Renal cortical epithelial cell (primary cell): ENCODE results near the gene BAZ1A. TPM values are rescaled to one million over a fixed set of nuclear protein-coding genes. Genes with fewer than 3 reads are reported as not detected.
A peak's percentile ranks its signal among the peaks of the same experiment; 100 is the strongest.

ENCODE experiments used
- DNase-seq: peaks from one replicate; pipeline ENCODE4 v3.0.0-alpha.2; 2011; ENCODE audit warnings: low read depth
- total RNA-seq: library from RNA; depleted of rRNA; stranded (reverse); fragments of >200 nt; gene quantifications from 2 replicates; pipeline ENCODE4 v1.2.3, GENCODE V29; 2014

BAZ1A gene, protein sequence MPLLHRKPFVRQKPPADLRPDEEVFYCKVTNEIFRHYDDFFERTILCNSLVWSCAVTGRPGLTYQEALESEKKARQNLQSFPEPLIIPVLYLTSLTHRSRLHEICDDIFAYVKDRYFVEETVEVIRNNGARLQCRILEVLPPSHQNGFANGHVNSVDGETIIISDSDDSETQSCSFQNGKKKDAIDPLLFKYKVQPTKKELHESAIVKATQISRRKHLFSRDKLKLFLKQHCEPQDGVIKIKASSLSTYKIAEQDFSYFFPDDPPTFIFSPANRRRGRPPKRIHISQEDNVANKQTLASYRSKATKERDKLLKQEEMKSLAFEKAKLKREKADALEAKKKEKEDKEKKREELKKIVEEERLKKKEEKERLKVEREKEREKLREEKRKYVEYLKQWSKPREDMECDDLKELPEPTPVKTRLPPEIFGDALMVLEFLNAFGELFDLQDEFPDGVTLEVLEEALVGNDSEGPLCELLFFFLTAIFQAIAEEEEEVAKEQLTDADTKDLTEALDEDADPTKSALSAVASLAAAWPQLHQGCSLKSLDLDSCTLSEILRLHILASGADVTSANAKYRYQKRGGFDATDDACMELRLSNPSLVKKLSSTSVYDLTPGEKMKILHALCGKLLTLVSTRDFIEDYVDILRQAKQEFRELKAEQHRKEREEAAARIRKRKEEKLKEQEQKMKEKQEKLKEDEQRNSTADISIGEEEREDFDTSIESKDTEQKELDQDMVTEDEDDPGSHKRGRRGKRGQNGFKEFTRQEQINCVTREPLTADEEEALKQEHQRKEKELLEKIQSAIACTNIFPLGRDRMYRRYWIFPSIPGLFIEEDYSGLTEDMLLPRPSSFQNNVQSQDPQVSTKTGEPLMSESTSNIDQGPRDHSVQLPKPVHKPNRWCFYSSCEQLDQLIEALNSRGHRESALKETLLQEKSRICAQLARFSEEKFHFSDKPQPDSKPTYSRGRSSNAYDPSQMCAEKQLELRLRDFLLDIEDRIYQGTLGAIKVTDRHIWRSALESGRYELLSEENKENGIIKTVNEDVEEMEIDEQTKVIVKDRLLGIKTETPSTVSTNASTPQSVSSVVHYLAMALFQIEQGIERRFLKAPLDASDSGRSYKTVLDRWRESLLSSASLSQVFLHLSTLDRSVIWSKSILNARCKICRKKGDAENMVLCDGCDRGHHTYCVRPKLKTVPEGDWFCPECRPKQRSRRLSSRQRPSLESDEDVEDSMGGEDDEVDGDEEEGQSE (N-terminal part only)
- total RNA-seq = 48.6 and 68.4 TPM in 2 replicates

DNA sequence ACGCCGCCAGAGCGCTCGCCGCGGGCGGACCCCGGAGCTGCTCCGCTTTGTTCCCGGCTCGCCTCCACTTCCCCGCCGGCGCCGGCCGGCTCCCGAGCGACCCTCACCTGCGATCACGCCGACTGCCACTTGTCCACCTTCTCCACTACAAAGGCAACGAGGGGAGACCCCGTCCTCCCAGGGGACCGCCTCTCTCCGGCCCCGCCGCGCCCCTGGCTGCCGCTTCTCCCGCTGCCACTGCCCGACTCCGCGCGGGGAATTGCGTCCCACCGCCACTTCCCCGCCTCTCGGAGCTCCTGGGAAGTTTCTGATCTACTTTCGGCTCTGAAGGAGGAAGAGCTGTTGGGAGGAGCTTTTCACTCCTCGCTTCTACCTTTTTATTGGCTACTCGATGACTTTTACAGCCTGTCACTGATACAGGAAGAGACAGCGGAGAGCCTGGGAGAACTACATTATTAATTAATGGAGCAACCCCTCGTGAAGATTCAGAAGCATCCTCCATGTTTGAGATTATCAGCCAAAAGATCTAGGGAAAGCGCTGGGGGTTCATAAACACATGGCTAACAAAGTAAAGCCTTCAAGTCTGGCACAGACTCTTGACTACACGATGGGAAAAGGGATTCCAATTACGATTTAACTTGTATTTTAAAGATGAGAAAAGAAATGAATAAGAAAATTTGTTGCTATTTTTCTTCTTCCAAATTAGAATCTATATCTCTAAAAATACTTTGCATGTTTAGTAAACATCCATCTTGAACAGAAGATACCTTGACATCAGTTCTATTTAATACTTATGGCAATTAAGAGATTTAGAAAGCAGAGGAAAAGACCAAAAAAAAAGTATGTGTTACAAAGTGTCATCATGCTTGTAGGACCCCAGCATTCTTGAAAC is at the start of gene BAZ1A:
TSS of gene BAZ1A (minus strand) at position 330 of the 892 bp plus-strand sequence. CDS start 756 bp downstream, outside the sequence.
- peak; percentile 91 for DNase-seq

DNA sequence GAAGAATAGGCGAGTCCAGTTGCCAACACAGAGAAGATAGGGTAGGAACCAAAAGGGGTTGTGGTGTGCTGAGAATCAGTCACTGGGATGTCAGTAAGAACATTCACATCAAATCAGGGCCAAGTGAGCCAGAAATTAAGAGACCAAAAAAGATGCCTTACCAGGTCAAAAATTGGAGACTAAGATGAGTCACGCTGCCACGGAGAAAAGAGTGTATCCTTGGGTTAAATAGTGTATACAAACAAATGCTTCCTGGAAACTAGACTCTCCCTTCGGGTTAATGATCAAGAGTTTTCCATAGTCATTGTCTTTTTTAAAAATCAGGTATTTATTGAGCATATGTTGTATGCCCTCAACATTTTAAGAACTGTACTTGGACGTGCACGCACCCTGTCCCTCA is 45.2 kb upstream of the BAZ1A start:
- peak; percentile 6 for DNase-seq

DNA sequence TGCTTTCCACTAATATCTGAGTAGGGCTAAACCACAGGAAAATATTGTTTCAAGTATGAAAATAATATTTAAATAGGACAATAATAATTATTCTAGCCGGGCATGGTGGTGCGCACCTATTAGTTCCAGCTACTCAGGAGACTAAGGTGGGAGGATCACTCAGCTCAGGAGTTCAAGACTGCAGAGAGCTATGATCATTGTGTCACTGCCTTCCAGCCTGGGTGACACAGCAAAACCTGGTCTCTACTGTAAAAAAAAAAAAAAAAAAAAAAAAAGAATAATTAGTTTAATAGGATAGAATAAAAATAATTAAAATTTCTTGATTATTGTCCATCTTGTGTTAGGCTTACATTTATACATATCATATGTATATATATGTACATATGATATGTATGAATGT is 38.5 kb upstream of the BAZ1A start:
- DNase-seq = no peak

DNA sequence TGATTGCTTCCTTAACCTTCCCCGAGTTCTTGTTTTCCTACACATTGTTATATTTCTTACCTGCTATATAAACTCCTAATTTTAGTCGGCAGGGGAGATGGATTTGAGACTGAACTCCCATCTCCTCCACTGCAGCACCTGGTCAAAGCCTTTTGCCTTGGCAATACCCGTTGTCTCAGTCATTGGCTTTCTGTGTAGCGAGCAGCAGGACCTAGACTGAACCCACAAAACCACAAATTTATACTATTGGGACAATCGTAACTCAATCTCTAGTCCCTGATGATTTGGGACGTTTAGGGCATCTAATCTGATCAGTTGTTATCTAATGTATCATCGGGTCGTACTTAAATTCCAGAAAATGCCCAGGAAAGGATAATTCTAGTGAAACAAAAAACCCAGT is 37.8 kb upstream of the BAZ1A start:
- no peak for DNase-seq

DNA sequence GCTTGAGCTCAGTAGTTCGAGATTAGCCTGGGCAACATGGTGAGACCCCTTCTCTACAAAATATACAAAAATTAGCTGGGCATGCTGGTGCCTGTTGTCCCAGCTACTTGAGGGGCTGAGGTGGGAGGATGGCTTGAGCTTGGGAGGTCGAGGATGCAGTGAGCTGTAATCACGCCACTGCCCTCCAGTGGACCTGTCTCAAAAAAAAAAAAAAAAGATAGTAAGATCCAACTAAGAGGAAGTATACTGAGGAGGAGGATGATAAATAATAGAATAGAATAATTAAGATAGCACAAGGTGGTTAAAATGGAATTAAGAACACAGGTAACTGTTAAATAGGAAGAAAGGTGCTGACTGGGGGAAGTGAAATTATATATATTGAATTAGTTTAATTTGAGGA is 37.0 kb upstream of the BAZ1A start:
- no peak for DNase-seq

DNA sequence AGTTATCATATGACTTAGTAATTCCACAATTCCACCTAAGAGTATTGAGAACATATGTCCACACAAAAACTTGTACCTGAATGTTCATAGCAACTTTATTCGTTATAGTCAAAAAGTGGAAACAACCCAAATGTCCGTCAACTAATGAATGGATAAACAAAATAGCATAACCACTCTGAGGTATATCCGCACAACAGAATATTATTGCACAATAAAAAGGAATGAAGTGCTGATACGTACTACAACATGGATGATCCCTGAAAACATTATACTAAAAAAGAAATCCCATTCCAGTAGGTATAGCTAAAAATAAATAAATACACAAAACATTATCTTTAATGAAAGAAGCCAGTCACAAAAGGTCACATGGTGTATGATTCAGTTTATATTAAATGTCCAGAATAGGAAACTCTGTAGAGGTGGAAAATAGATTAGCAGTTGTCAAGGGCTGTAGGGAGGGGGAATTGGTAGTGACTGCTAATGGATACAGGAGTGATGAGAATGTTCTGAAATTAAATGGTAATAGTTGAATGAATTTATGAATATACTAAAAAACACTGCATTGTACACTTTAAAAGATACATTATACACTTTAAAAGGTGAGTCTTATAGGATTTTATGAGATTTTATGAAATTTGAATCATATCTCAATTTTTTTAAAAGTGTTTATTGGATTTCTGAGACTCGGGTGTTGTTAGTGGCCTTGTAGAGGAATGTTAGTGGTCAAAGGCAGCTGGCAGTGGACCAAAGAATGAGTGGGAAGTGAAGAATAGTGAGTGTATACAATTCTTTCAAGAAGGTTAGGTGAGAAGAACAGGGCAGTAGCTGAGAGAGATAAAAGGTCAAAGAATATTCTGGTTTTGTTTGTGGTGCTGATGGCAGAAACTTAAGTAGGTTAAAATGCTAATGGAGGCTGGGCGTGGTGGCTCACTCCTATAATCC is 36.3 kb upstream of the BAZ1A start:
- DNase-seq = peak; percentile 54

DNA sequence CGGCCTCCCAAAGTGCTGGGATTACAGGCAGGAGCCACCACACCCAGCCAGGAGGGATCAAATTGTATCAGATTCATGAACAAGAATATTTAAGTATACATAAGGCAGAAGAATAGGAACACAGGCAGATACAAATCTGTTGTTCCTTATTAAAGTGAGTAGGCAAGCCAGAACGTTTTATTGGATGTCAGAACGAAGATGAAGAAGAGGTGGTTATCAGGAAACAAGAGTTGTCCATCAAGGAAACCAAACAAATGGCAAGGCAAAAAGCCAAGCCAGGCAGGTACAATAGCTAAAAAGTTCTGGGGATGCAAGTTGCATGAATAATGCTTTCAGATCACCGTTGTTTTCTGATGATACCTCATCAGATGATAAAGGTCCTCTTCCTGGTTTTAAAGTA is 31.1 kb upstream of the BAZ1A start:
- DNase-seq = no peak

DNA sequence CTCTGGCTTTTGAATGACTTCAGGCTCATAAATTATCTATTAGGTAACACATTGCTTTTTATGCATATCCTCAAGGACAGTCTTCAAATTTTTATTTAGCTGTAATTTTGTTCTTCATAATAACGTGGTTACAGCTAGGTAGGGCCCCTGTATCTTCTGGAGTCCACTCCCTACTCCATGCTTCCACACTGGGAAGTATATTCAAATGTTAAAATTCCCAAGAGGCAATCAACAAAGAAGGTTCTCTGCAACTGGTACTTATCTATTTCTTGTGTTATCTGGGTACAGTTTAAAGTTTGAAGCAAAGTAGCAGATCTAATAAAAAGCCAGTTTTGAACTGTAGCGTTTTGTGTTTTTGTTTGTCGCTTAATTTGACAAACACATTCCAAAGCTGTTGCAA is 20.1 kb upstream of the BAZ1A start:
- DNase-seq = no peak

DNA sequence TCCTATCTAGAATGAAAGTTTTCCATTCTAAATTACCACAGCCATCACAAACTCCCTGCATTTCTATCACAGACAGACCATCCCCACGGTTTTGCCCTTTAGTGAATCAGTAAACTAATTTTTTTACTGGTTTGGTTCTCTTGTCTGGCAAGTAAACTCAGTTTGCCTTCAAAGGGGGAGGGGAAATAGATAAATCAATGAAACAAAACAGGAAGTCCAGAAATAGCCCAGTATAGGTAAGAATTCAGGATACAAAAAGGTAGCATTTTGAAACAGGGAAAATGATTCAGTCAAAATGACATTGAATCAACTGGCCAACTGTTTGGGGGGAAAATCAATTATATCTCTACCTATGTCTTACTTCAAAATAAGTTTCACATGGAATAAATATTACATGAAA is 15.8 kb upstream of the BAZ1A start:
- DNase-seq = no peak

DNA sequence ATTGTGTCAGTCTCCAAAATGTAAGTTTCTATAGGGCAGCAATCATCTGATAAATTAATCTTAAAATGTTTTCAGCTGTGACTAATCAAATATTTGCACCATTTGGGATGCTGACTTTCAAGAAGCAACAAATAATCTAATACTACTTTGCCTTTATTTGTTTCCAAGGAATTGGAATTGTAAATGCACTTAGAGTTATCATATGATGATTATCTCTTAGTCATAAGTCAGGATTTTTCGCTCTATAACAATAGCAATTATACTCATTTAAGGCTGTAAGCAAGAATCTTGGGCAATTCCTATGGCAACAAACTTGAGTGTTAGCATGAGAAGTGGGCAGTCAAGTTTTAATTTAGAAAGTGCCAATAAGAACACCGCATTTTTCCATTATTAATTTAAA is 13.0 kb upstream of the BAZ1A start:
- no peak for DNase-seq

DNA sequence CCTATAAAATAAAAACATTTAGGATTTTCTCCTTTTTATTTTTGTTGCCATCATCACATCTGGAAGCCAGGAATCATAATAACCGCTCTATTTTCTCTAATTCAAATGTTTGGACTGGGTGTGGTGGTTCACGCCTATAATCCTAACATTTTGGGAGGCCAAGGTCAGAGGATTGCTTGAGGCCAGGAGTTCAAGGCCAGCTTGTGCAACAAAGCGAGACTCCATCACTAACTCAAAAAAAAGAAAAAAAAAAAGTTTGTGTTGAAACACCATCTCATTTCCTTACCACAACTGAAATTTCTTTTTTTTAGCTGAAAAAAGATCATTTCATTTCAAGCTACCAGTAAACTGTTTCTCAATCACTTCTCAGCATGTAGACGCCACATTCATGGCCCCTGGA is 8.8 kb upstream of the BAZ1A start:
- no peak for DNase-seq

DNA sequence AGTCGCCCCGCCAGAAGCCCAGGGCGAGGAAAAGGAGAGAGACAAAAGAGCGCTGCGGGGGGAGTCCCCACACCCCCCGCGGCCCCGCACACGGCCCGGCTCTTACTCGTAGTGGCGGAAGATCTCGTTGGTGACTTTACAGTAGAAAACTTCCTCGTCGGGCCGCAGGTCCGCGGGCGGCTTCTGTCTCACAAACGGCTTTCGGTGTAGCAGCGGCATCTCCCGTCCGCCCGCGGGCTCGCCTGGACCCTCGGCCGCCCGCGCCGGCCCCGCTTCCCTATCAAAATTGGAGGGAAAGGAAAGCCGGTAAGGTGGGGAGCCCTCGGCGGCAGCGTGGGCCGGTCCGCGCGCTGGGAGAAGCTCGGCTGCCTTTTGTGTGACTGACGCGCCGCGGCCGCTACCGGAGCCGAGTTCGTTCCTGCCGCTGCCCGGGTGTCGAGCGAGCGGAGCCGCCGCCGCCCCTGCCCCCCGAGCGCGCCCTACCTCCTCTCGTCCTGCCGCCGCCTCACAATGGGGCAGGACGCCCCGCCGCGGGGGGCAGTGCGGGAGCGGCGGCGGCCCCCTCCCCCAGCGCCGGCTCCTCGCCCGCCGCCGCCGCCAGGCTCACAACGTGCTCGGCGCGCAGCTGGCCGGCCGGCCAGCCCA is 652 bp downstream of the BAZ1A start:
- DNase-seq = no peak

DNA sequence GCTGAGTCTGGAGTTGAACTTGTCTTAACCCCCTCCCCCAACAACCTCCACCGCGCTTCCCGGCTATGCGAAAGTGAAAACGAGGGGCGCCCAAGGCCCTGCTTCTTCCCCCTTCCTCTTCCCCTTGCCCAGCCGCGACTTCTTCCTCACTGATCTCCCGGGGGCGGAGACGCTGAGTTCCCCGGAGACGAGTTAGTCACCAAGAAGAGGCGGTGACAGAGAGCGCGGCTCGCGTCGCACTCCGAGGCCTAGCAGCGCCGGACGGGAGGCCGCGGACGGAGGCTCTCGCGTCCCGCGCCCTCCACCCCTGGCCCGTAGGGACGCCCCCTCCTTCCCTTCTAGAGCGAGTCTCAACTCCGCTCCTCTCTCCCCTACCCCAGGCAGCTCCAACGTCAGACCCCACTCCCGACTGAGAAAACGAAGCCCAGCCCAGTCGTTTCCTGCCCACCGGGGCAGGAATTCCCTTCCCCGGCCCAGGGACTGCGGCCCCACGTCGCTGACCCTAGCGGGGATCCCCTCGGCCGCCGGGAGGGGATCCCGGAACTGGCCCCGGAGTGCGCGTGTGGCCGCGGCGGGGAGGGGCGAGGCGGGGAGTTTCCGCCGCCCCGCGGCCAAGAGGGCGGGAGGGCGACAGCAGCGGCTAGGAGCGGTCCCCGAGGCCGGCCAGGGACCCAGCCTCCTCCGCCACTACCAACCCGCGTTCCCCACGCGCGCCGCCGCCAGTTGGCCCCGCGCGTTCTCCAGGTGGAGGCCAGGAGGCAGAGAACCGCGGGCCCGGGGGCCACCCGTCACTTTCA is 1.4 kb downstream of the BAZ1A start:
- DNase-seq = no peak

DNA sequence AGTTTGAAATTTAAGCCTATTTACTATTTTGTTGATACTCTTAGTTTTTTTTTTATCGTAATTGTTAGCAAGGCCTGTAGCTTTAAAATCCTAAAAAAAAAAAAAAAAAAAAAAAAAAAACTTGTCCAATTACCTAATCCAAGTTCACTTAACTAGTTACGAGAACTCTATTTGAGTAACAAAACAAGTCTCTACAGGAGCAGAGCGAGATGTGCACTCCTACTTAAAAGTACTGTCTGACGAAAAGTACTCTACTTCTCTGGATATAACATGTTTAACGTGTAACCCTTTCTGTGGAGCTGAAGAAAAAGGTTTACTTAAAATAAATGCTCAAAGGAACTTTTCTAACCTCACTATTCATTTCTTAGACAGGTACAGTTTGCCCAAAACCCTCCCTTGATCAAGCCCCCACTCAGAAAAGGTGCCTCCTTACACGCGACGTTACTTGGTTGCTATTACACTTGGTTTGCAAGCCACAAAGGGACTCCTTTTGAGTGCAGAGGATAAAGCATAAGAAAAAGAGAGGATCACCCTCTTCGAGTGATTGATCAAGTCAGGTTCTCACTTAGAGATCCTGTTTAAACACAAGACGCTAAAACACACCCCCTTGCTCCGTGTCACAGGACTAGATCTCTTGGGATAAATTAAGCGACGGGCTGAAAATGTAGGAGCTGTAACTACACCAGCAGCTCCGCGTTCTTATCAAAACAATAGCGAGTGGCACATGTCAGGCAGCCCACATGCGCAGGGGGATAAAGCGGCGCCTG is 2.2 kb downstream of the BAZ1A start:
- peak; percentile 69 for DNase-seq

DNA sequence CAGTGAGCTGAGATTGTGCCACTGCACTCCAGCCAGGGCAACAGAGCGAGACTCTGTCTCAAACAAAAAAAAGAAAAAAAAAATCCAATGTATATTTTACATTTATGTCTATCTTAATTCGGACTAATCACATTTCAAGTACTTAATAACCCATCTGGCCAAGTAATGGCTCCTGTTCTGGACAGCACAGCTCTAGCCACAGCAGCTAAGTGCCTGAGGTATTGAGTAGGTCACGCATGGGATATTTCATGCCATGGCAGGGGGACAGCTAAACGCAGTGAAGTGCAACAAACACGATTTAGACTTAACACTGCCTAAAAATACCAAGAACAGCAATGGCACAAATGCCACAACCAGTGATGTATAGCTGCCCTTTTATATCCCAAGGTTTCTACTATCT is 8.0 kb downstream of the BAZ1A start:
- no peak for DNase-seq

DNA sequence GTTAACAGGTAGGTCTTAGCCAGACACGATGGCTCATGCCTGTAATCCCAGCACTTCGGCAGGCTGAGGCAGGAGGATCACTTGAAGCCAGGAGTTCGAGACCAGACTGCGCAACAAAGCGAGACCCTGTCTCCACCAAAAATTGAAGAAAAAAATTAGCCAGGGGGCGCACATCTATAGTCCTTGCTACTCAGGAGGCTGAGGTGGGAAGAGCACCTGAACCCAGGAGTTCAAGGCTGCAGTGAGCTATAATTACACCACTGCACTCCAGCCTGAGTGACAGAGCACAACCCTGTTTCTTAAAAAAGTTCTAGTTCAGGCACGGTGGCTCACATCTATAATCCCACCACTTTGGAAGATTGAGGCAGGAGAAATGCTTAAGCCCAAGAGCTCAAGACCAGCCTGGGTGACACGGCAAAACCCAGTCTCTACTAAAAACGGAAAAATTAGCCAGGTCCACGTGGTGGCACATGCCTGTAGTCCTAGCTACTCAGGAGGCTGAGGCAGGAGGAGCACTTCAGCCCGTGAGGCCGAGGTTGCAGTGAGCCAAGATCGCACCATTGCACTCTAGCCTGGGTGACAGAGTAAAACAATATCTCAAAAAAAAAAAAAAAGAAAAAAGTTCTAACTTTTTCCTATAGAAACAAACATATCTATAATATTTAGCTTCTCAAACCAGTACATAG is 9.1 kb downstream of the BAZ1A start:
- no peak for DNase-seq

DNA sequence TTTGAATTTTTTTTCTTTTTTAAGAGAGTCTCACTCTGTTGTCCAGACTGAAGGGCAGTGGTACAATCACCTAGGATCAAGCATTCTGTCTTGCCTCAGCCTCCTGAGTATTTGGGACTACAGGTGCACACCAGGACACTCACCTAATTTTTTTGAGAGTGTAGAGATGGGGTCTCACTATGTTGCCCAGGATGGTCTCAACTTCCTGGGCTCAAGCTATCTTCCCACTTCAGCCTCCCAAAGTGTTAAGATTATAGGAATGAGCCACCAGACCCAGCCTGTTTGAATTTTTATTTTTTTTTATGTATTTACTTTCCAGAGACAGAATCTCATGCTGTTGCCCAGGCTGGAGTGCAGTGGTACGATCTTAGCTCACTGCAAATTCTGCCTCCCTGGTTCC is 11.3 kb downstream of the BAZ1A start:
- DNase-seq = no peak
